ENCODE data around the gene ITGB2. TPM values are rescaled to one million over a fixed set of nuclear protein-coding genes. Genes with fewer than 3 reads are reported as not detected.
A peak's percentile ranks its signal among the peaks of the same experiment; 100 is the strongest.

ITGB2 gene
- total RNA-seq, 1 experiment from 2014 or later: 24.8 TPM

DNA sequence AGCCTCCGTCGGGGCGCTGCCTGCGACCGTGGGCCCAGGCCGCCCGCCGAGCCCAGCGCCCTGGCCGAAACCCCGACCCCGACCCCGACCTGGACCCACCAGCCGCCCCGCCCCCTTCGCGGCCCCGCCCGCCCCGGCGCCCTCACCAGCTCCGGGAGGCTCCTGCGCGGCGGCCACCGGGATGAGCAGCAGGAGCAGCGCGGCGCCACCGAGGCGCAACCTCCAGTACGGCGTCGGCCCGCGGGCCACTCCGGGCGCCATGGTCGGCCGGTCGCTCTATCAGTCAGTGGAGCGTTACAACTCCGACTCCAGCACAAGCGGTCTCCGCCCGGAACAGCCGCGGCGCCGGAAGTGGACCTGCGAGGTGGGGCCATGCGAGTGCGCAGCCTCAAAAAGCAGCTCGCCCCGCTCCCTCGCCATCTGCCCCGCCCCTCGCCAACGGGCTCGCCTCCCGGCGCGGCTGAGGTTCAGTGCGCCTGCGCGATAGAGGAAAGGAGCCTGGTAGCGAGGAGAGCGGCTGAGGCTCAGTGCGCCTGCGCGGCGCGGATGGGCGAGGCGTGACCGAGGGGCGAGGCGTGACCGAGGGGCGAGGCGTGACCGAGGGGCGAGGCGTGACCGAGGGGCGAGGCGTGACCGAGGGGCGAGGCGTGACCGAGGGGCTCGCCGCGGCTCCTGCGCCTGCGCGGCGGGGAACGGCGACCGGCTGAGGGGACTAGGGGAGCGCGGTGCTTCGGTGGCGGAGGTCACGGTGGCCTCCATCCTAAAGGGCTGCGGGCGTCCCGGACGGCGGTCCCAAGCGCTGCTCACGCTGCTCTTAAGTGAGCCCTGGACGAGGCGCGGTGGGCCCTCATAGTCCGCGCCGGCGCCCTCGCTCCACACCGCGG is 47.1 kb downstream of the ITGB2 start, which contains the start of gene PTTG1IP:
TSS of gene PTTG1IP (minus strand) at position 335 of the 884 bp plus-strand sequence. CDS start at position 261, 74 bp downstream.
- Mint-ChIP-seq H3K36me3 (ENCODE audit: insufficient read depth, unreplicated experiment) (peaks cover 37% of the 10 kb centered on the region), H3K4me1 (ENCODE audit: insufficient read depth, unreplicated experiment) (peaks cover 40% of the 10 kb centered on the region), H3K4me3 (ENCODE audit: unreplicated experiment) (peak within 1 kb of the TSS; percentile 80), H3K27ac (ENCODE audit: low read depth, unreplicated experiment) (peak within 1 kb of the TSS; percentile 91), H3K9me3 (ENCODE audit: unreplicated experiment) (no peaks in the 10 kb centered on the region), H3K27me3 (ENCODE audit: insufficient read depth, unreplicated experiment) (no peaks in the 10 kb centered on the region)
- peak; percentile 98 for DNase-seq (ENCODE audit: unreplicated experiment)
- ChIA-PET CTCF (interaction anchor here (0.6 to 3.3 kb wide), 6 partner anchors 9 to 80 kb away, joined by 3 to 18 read pairs (median 4); no protein-coding TSS in a partner anchor), POLR2A (interaction anchor here (0.6 to 13.5 kb wide), 24 partner anchors 9 to 1106 kb away, joined by 3 to 161 read pairs (median 4); partner anchors contain the start of genes SLX9 and UBE2G2)
- TF ChIP-seq, protein P1, sequence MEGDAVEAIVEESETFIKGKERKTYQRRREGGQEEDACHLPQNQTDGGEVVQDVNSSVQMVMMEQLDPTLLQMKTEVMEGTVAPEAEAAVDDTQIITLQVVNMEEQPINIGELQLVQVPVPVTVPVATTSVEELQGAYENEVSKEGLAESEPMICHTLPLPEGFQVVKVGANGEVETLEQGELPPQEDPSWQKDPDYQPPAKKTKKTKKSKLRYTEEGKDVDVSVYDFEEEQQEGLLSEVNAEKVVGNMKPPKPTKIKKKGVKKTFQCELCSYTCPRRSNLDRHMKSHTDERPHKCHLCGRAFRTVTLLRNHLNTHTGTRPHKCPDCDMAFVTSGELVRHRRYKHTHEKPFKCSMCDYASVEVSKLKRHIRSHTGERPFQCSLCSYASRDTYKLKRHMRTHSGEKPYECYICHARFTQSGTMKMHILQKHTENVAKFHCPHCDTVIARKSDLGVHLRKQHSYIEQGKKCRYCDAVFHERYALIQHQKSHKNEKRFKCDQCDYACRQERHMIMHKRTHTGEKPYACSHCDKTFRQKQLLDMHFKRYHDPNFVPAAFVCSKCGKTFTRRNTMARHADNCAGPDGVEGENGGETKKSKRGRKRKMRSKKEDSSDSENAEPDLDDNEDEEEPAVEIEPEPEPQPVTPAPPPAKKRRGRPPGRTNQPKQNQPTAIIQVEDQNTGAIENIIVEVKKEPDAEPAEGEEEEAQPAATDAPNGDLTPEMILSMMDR (IDR thresholded peaks at IDR 0.05; ENCODE audit: unreplicated experiment): no peak
- no TSS peak for BruUV-seq (replicated peaks)
- intact Hi-C loops (cut with micrococcal nuclease): loop anchor here (2.0 to 5.0 kb wide), 4 partner anchors 27 to 264 kb away; partner anchors contain the start of gene SUMO3

GRCh38 chr21:44872649-44873355 is 47.9 kb downstream of the ITGB2 start:
- CTCF ChIA-PET: interaction anchor here (0.6 to 3.3 kb wide), 10 partner anchors 10 to 227 kb away, joined by 3 to 18 read pairs (median 4); no protein-coding TSS in a partner anchor
- H3K9me3 Mint-ChIP-seq (ENCODE audit: unreplicated experiment): no peaks in the 10 kb centered on the region
- H3K4me3 Mint-ChIP-seq (ENCODE audit: unreplicated experiment): peak overlapping the region; percentile 80
- TF ChIP-seq, protein P1 (IDR thresholded peaks at IDR 0.05; ENCODE audit: unreplicated experiment): no peak
- no TSS peak for BruUV-seq (replicated peaks)
- no peak for DNase-seq (ENCODE audit: unreplicated experiment)
- intact Hi-C loops (cut with micrococcal nuclease): loop anchor here (2.0 to 5.0 kb wide), 4 partner anchors 26 to 264 kb away; partner anchors contain the start of gene SUMO3
- peaks cover 38% of the 10 kb centered on the region for H3K36me3 Mint-ChIP-seq (ENCODE audit: insufficient read depth, unreplicated experiment)
- peak overlapping the region; percentile 89 for H3K27ac Mint-ChIP-seq (ENCODE audit: low read depth, unreplicated experiment)
- H3K4me1 Mint-ChIP-seq (ENCODE audit: insufficient read depth, unreplicated experiment): peaks cover 39% of the 10 kb centered on the region
- POLR2A ChIA-PET: interaction anchor here (0.6 to 13.5 kb wide), 22 partner anchors 10 to 1105 kb away, joined by 3 to 161 read pairs (median 5); partner anchors contain the start of genes SLX9 and UBE2G2
- no peaks in the 10 kb centered on the region for H3K27me3 Mint-ChIP-seq (ENCODE audit: insufficient read depth, unreplicated experiment)

DNA sequence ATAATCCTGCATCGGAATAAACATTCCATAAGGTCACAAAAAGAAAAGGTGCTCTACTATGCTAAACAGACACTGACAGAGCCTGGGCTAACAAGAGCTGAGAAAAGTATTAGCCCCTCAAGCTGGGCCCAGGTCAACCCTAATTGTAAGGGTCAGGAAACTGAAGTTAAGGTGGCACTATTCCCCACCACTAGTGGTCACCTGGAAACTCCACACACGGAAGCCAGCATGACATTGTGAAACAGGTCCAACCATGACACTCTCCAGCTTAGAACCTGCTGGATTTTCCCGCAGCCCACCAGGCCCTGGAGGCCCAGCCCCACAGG is 48.4 kb downstream of the ITGB2 start:
- Mint-ChIP-seq H3K9me3 (ENCODE audit: unreplicated experiment) (no peaks in the 10 kb centered on the region), H3K27ac (ENCODE audit: low read depth, unreplicated experiment) (peak overlapping the region; percentile 89), H3K27me3 (ENCODE audit: insufficient read depth, unreplicated experiment) (no peaks in the 10 kb centered on the region), H3K36me3 (ENCODE audit: insufficient read depth, unreplicated experiment) (peaks cover 38% of the 10 kb centered on the region), H3K4me1 (ENCODE audit: insufficient read depth, unreplicated experiment) (peaks cover 44% of the 10 kb centered on the region), H3K4me3 (ENCODE audit: unreplicated experiment) (peak overlapping the region; percentile 80)
- intact Hi-C loops (cut with micrococcal nuclease): loop anchor here (2.0 to 5.0 kb wide), 4 partner anchors 25 to 265 kb away; partner anchors contain the start of gene SUMO3
- ChIA-PET POLR2A (interaction anchor here (0.7 to 13.5 kb wide), 17 partner anchors 10 to 984 kb away, joined by 3 to 161 read pairs (median 5); partner anchors contain the start of genes SLX9 and UBE2G2), CTCF (interaction anchor here (0.6 to 3.3 kb wide), 7 partner anchors 11 to 228 kb away, joined by 3 to 18 read pairs (median 4); no protein-coding TSS in a partner anchor)
- peak; percentile 34 for DNase-seq (ENCODE audit: unreplicated experiment)
- BruUV-seq (replicated peaks): no TSS peak
- TF ChIP-seq, protein P1 (IDR thresholded peaks at IDR 0.05; ENCODE audit: unreplicated experiment): no peak

Data from MCF 10A (cell line).